ENCODE measurements around the gene CNOT8. TPM values are rescaled to one million over a fixed set of nuclear protein-coding genes. Genes with fewer than 3 reads are reported as not detected.

The CNOT8 gene
- total and polyA plus RNA-seq, 9 of the 15 experiments (the other 6 are each of a cell fraction or from before 2014, with no cell fraction given), result 15.2 to 68.9 (median 52.1) TPM

- TF ChIP-seq XRCC5 (IDR thresholded peaks at IDR 0.05; ENCODE audit: low read depth, low read length), result no peak
- TF ChIP-seq SMARCC2 (IDR thresholded peaks at IDR 0.05; ENCODE audit: low read depth), result no peak
- no peak for TF ChIP-seq CBX2 (IDR thresholded peaks at IDR 0.05; ENCODE audit: insufficient read depth, low read length, poor library complexity, severe bottlenecking)
- TF ChIP-seq CHD1 (IDR thresholded peaks at IDR 0.05; ENCODE audit: low read length), result no peak
- TF ChIP-seq L3MBTL2 (IDR thresholded peaks at IDR 0.05), result peak; percentile 95
- TF ChIP-seq RUNX1 (IDR thresholded peaks at IDR 0.05; ENCODE audit: low read depth), result 0 out of 2 replicates have a peak, but pooled peaks have one; percentile 16
- no peak for TF ChIP-seq NFE2L1 (tag; IDR thresholded peaks at IDR 0.05; ENCODE audit: borderline replicate concordance, low read depth)
- TF ChIP-seq ARHGAP35 (IDR thresholded peaks at IDR 0.05; ENCODE audit: partially characterized antibody), result no peak
- TF ChIP-seq NCOR1 (IDR thresholded peaks at IDR 0.05), result no peak
- peak; percentile 84 for TF ChIP-seq MAX (CRISPR knock-in tag; IDR thresholded peaks at IDR 0.05)
- no peak for TF ChIP-seq JUN (IDR thresholded peaks at IDR 0.05; ENCODE audit: borderline replicate concordance, low read depth, low read length)
- TF ChIP-seq JUN (CRISPR knock-in tag; IDR thresholded peaks at IDR 0.05; ENCODE audit: borderline replicate concordance), result peak; percentile 74; the same call in 1 of the 2 replicates
- TF ChIP-seq MLX (CRISPR knock-in tag; conservative IDR thresholded peaks at IDR 0.05), result no peak
- 0 out of 2 replicates have a peak, but pooled peaks have one; percentile 28 for TF ChIP-seq THAP12 (CRISPR knock-in tag; IDR thresholded peaks at IDR 0.05)
- no peak for TF ChIP-seq SIRT6 (IDR thresholded peaks at IDR 0.05; ENCODE audit: low read depth, low read length)
- TF ChIP-seq ETV1 (tag; conservative IDR thresholded peaks at IDR 0.05; ENCODE audit: low read depth), result no peak
- peak; percentile 29; the same call in 1 of the 2 replicates for TF ChIP-seq ZNF766 (CRISPR knock-in tag; conservative IDR thresholded peaks at IDR 0.05)
- TF ChIP-seq CREM (IDR thresholded peaks at IDR 0.05; ENCODE audit: low read depth), result peak; percentile 67
- no peak for TF ChIP-seq BRD4 (IDR thresholded peaks at IDR 0.05)
- TF ChIP-seq NRF1 (conservative IDR thresholded peaks at IDR 0.05 in 1 of 2, IDR thresholded peaks at IDR 0.05 in 1 of 2), result peak; percentile 80 to 84
- TF ChIP-seq TEAD4 (IDR thresholded peaks at IDR 0.05; ENCODE audit: low read length), result no peak
- no peak for TF ChIP-seq TEAD4 (CRISPR knock-in tag; IDR thresholded peaks at IDR 0.05; ENCODE audit: borderline replicate concordance)
- no peak for TF ChIP-seq KAT8 (IDR thresholded peaks at IDR 0.05; ENCODE audit: low read depth)
- no peak for TF ChIP-seq ZNF79 (CRISPR knock-in tag; IDR thresholded peaks at IDR 0.05; ENCODE audit: low read depth)
- TF ChIP-seq POLR3G (IDR thresholded peaks at IDR 0.05; ENCODE audit: extremely low read depth, insufficient read length, insufficient replicate concordance), result no peak
- no peak for TF ChIP-seq NEUROD1 (IDR thresholded peaks at IDR 0.05; ENCODE audit: borderline replicate concordance, low read depth, low read length, partially characterized antibody)
Measured at GRCh38 chr5:154857530-154858296, 714 bp upstream of the CNOT8 start (continued).
